Left hindlimb (tissue), 1 donor: ENCODE measurements around the gene TMC6.
A peak's percentile ranks its signal among the peaks of the same experiment; 100 is the strongest.

Source experiments
- DNase-seq: peaks from one replicate; pipeline ENCODE4 v3.0.0-alpha.2; 2018

Gene TMC6

DNA sequence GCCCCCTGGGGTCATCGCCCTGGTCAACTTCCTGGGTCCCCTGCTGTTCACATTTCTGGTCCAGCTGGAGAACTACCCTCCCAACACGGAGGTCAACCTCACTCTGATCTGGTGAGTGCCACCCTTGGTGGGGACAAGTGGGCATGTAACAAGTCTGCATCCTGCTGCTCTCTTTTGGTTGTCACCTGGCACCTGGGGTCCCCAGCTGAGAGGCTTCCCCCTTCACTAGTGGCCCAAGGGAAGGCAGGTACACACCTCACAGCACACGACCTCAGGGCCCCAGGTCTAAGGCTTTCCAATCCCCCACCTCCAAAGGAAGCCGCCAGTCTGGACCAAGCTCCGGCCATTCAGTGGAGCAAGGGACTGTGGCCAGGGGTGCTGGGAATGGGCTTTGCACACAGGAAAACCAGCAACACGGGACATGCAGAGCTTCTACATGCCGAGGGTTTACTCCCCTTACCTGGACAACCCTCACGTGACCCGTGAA, 6.4 kb upstream of the TMC6 start:
- no peak for DNase-seq

GRCh38 chr17:78133971-78134898, 5.7 kb upstream of the TMC6 start:
- DNase-seq = no peak

DNA sequence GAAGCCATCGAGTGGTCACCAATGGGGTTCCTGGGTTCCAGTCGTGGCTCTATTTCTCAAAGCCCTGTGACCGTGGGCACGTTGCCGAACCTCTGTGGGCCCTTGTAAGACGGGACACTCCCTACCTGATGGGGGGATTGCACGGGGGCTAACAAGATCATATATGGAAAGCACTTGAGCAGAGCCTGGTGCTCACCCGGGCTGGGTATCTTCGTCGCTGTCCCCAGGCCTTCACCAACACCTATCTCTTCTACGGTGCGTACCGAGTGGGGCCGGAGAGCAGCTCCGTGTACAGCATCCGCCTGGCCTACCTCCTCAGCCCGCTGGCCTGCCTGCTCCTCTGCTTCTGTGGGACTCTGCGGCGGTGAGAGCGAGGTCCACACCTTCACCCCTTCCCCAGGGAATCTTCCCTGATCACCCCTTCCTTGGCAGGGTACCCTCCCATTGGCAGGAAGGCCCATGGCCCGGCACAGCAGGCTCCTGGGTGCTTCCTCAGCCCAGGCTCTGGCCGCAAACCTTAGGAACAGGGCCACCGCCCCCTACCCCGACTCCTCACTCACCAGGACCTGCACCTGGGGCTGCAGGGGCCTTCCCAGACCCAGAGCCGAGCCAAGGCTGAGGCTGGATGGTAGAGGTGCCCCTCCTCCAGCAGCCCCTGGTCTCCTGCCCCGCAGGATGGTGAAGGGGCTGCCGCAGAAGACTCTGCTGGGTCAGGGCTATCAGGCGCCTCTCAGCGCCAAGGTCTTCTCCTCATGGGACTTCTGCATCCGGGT, 4.8 kb upstream of the TMC6 start:
- no peak for DNase-seq

GRCh38 chr17:78132767-78133178, 4.2 kb upstream of the TMC6 start:
- no peak for DNase-seq

DNA sequence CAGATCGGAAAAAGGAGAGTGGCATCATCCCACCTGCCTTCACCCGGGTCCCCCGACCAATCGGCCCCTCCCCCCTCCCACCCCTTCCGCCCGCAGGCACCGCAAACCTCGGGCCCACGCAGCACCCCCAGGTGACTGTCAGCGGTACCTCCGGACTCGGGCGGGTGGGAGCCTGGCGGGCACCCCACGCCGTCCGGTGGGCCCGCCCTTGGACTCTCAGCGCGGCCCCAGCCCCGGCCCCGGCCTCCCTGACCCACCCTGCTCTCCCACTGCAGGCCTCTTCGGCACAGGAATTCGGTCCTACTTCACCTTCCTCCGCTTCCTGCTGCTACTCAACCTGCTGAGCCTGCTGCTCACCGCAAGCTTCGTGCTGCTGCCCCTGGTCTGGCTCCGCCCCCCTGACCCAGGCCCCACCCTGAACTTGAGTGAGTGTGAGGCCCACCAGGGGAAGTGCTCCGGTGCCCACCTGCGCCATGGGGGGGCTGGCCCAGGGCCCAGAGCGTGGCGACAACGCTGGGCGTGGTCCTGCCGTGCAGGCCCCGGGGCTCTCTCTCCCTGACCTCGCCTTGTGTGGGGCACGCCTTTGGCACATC, 3.6 kb upstream of the TMC6 start:
- peak; percentile 43 for DNase-seq

DNA sequence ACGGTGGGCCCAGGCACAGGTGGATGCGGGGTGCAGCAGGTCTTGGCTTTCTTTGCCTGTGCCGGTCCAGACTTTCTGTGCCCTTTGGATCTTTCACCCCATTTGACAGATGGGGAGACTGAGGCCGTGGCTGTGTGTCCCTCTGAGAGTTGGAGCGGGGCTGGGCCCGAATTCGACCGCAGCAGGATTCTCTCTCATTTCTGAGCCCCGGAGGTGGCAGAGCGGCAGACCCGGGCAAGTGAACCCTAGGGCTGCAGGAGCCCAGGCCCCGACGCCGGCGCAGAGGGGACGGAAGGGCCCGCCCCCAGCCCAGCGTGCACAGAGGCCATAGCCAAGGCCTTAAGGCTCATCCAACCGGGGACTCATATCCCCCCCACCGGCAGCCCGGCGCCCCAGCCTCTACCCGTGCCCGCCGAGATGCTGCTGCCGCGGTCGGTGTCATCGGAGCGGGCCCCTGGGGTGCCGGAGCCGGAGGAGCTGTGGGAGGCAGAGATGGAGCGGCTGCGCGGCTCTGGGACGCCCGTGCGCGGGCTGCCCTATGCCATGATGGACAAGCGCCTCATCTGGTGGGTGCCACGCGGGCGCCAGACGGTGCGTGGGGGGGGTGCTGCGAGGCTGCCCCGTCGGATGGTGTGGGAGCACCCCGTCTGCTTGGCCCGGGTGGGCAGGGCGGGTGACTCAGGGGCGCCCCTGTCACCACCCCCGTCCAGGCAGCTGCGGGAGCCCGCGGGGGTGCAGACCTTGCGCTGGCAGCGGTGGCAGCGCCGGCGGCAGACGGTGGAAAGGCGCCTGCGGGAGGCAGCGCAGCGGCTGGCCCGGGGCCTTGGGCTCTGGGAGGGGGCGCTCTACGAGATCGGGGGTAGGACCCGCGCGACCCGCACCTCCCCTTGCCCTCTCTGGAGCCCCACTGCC, 2.9 kb upstream of the TMC6 start:
- no peak for DNase-seq

GRCh38 chr17:78130437-78131101, 2.0 kb upstream of the TMC6 start, which contains the start of gene TMC8:
Gene TMC8, plus strand, starts transcription at chr17:78130771. Its CDS starts 818 bp downstream, at chr17:78131589.
- DNase-seq = no peak

- no peak for DNase-seq
Measured at GRCh38 chr17:78130090-78130436, 1.5 kb upstream of the TMC6 start.

GRCh38 chr17:78129351-78130089, 965 bp upstream of the TMC6 start:
- no peak for DNase-seq

DNA sequence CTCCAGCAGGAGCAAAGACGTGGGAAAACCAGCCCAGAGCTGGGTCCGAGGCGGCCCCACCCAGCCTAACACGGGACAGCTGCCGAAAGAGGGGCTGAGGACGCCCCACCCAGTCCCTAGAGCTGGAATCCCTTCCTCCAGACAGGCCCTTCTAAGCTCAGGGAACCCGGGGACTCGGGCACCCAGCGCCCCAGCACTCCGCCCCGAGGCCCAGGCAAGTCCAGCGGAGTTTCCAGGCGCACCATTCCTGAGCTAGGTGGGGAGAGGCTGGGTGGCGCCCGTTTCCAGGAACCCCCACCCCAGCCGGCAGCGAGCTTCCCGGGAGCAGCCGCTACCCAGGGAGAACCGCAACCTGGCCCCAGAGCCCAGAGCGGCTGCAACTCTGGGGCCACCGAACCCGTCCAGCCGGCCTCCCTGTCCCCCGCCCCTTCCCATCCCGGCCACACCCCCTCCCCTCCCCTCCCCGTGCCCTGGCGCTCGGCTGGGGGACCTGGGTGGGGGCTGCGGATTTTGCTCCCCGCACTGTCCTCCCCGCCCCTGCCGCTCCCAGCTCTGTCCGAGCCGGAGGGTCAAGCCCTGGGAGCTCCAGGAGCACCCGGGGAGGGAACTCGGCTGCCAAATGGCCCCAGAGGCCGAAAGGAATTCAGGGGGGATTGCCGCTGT, 536 bp downstream of the TMC6 start:
- DNase-seq = peak; percentile 56

GRCh38 chr17:78127239-78127887, 1.2 kb downstream of the TMC6 start:
- peak; percentile 61 for DNase-seq

DNA sequence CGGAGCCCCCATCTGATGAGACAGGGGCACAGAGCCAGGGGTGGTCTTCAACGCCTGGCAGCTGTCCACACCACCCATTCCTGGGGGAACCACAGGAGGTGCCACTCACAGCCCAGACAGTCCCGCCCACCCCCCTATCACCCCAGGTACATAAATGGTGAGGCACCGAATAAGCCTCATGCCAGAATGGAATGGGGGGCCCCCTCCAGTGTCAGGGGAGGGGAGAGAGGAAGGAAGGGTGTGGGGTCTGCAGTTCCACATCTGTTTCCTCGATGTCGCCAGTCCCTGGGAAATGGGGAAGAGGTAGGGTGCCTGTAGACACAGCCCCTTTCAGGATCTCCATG, 1.7 kb downstream of the TMC6 start:
- no peak for DNase-seq

GRCh38 chr17:78125976-78126894, 2.3 kb downstream of the TMC6 start:
- DNase-seq = no peak

- no peak for DNase-seq
Measured at GRCh38 chr17:78125138-78125913, 3.2 kb downstream of the TMC6 start.

GRCh38 chr17:78124836-78125137, 3.8 kb downstream of the TMC6 start:
- no peak for DNase-seq

DNA sequence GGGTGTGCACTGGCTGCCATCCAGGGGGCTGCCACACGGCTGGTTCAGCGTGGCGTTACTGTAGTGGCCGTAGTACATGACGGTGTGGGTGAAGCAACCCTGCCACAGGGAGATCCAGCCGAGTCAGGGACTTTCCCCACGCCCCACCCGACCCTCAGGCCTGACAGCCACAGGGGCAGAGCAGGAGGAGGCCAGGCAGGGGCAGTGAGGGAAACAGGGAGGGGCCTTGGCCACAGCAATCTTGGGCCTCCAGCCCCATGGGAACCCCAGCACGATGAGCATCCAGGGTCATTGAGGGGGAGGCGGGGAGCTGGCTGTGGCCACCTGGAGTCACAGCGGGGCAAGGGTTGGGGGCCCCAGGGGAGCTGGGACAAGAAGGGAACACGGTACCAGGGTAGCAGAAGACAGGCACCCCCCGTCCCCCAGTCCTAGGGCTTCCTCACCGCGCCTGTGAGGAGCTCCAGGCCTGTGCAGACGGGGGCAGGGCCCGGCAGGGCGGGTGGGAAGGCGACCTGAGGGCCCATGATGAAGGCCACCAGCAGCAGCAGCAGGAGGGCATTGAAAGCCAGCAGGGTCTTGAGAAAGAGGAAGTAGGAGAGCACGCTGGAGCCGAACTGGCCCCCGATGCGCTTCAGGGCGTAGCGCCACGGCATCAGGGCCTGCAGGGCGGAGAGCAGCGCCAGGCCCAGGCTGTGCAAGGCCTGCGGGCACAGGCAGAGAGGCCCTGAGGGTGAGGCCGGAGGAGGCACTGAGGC, 4.3 kb downstream of the TMC6 start:
- no peak for DNase-seq

DNA sequence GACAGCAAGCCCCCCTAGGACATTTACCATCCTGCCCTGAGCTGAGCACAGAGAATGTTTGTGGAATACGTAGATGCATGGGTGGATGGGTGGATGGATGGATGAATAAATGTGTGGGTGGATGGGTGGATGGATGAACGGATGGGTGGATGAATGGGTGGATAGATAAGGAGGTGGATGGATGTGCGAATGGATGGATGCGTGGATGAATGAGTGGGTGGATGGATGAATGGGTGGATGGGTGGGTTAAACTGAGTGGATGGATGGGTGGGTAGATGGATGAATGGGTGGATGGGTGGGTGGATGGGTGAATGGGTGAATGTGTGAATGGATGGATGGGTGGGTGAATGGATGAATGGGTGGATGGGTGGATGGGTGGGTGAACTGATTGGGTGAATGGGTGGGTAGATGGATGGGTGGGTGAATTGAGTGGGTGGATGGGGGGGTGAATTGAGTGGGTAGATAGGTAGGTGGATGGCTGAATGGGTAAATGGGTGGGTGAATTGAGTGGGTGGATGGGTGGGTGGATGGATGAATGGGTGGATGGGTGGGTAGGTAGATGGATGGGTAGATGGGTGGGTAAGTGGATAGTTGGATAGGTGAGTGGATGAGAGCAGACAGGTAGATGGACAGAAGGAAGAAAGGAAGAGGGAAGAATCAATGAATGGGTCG, 5.2 kb downstream of the TMC6 start:
- no peak for DNase-seq
